Astrocyte (in vitro differentiated cells and primary cell): ENCODE data around the gene NADK. TPM values are rescaled to one million over a fixed set of nuclear protein-coding genes. Genes with fewer than 3 reads are reported as not detected.

ENCODE experiments used
- DNase-seq: peaks from one replicate; pipeline ENCODE4 v3.0.0-alpha.2; 2010; ENCODE audit warnings: low read depth
- FAIRE-seq: peaks from 2 replicates; lab custom pipeline; 2011; peaks lifted over from hg19 to GRCh38; lab: Jason Lieb, UNC
- H2AFZ ChIP-seq: 2 replicates; pipeline ENCODE4 v1.6.0; 2012; ENCODE audit warnings: low read depth, low read length, inconsistent platforms
- H3K27ac ChIP-seq: 2 replicates; pipeline ENCODE4 v1.5.1; 2011; ENCODE audit warnings: low read depth, low read length, inconsistent platforms
- H3K27me3 ChIP-seq: 2 replicates; pipeline ENCODE4 v1.6.0; 2011; ENCODE audit warnings: low read length, inconsistent platforms; ENCODE audit not compliant: insufficient read depth
- H3K36me3 ChIP-seq: 2 replicates; pipeline ENCODE4 v1.5.1; 2011; ENCODE audit warnings: low read length, inconsistent platforms; ENCODE audit not compliant: insufficient read depth
- H3K4me1 ChIP-seq: 2 replicates; pipeline ENCODE4 v1.5.1; 2011; ENCODE audit warnings: low read length, inconsistent platforms; ENCODE audit not compliant: insufficient read depth
- H3K4me2 ChIP-seq: 2 replicates; pipeline ENCODE4 v1.6.0; 2012; ENCODE audit warnings: low read length, inconsistent platforms
- H3K4me3 ChIP-seq: 2 replicates; pipeline ENCODE4 v1.5.1; 2011; ENCODE audit warnings: low read depth, mild to moderate bottlenecking, low read length, inconsistent platforms; ENCODE audit not compliant: insufficient read depth
- H3K79me2 ChIP-seq: 2 replicates; pipeline ENCODE4 v1.6.0; 2012; ENCODE audit warnings: mild to moderate bottlenecking, low read length, inconsistent platforms; ENCODE audit not compliant: insufficient read depth
- H3K9ac ChIP-seq: 2 replicates; pipeline ENCODE4 v1.6.0; 2012; ENCODE audit warnings: mild to moderate bottlenecking, low read length, inconsistent platforms
- H3K9me3 ChIP-seq: 2 replicates; pipeline ENCODE4 v1.5.1; 2012; ENCODE audit warnings: low read depth, mild to moderate bottlenecking, low read length, inconsistent platforms; ENCODE audit not compliant: insufficient read depth
- H4K20me1 ChIP-seq: 2 replicates; pipeline ENCODE4 v1.6.0; 2012; ENCODE audit warnings: low read length, inconsistent platforms; ENCODE audit not compliant: insufficient read depth
- H3K27ac Mint-ChIP-seq: one replicate; pipeline ENCODE4 v1.8.0; 2021; ENCODE audit warnings: mild to moderate bottlenecking, mixed read lengths; ENCODE audit not compliant: unreplicated experiment
- H3K27me3 Mint-ChIP-seq: one replicate; pipeline ENCODE4 v1.8.0; 2021; ENCODE audit warnings: low read depth, mixed read lengths; ENCODE audit not compliant: unreplicated experiment
- H3K36me3 Mint-ChIP-seq: one replicate; pipeline ENCODE4 v1.8.0; 2021; ENCODE audit warnings: low read depth, mixed read lengths; ENCODE audit not compliant: unreplicated experiment
- H3K4me1 Mint-ChIP-seq: one replicate; pipeline ENCODE4 v1.8.0; 2021; ENCODE audit warnings: low read depth, mixed read lengths; ENCODE audit not compliant: unreplicated experiment
- H3K4me3 Mint-ChIP-seq: one replicate; pipeline ENCODE4 v1.8.0; 2021; ENCODE audit warnings: mild to moderate bottlenecking, moderate library complexity, mixed read lengths; ENCODE audit not compliant: unreplicated experiment
- H3K9me3 Mint-ChIP-seq: one replicate; pipeline ENCODE4 v1.8.0; 2021; ENCODE audit warnings: mild to moderate bottlenecking, mixed read lengths; ENCODE audit not compliant: unreplicated experiment
- CTCF ChIP-seq: IDR thresholded peaks from 2 replicates; pipeline ENCODE4 v1.5.1; 2011; ENCODE audit warnings: low read depth, mild to moderate bottlenecking, inconsistent platforms, low read length, moderate library complexity; ENCODE audit not compliant: insufficient read depth
- EZH2 ChIP-seq: IDR thresholded peaks from 2 replicates; pipeline ENCODE4 v1.6.1; 2012; ENCODE audit warnings: mild to moderate bottlenecking, low read length, inconsistent platforms; ENCODE audit not compliant: insufficient read depth
- total RNA-seq: library from RNA; stranded (reverse); gene quantifications from 2 replicates; pipeline ENCODE4 v1.2.1, GENCODE V29; 2021

The NADK gene
- total RNA-seq, 1 donor from 2014 or later = 87.6 TPM

GRCh38 chr1:1819762-1820161, 41.5 kb upstream of the NADK start:
- Histone ChIP-seq H2AFZ (no peak overlapping the region), H3K9ac (no peak overlapping the region), H3K27me3 (no peaks in the 10 kb centered on the region), H3K36me3 (peaks cover 57% of the 10 kb centered on the region), H3K4me3 (no peak overlapping the region), H3K27ac (no peak overlapping the region), H4K20me1 (peaks cover 77% of the 10 kb centered on the region), H3K9me3 (no peaks in the 10 kb centered on the region), H3K79me2 (peaks cover 91% of the 10 kb centered on the region), H3K4me1 (no peaks in the 10 kb centered on the region), H3K4me2 (no peak overlapping the region)
- Mint-ChIP-seq H3K36me3 (peaks cover 21% of the 10 kb centered on the region), H3K4me3 (no peak overlapping the region), H3K27ac (no peak overlapping the region), H3K9me3 (no peaks in the 10 kb centered on the region), H3K4me1 (peaks cover 6% of the 10 kb centered on the region), H3K27me3 (no peaks in the 10 kb centered on the region)
- FAIRE-seq (no peak), DNase-seq (no peak)
- no peak for TF ChIP-seq EZH2
- TF ChIP-seq CTCF = no peak

- H3K36me3 Mint-ChIP-seq = peaks cover 23% of the 10 kb centered on the region
- Histone ChIP-seq H3K4me1 (no peaks in the 10 kb centered on the region), H3K79me2 (peaks cover 92% of the 10 kb centered on the region), H2AFZ (no peak overlapping the region), H3K9me3 (no peaks in the 10 kb centered on the region), H3K36me3 (peaks cover 52% of the 10 kb centered on the region), H3K27ac (no peak overlapping the region), H3K27me3 (no peaks in the 10 kb centered on the region), H3K4me3 (no peak overlapping the region), H4K20me1 (peaks cover 84% of the 10 kb centered on the region), H3K9ac (no peak overlapping the region), H3K4me2 (no peak overlapping the region)
- H3K4me3 Mint-ChIP-seq = no peak overlapping the region
- DNase-seq (no peak), FAIRE-seq (no peak)
- no peak overlapping the region for H3K27ac Mint-ChIP-seq
- no peak for TF ChIP-seq CTCF
- no peak for TF ChIP-seq EZH2
- H3K9me3 Mint-ChIP-seq = no peaks in the 10 kb centered on the region
- peaks cover 5% of the 10 kb centered on the region for H3K4me1 Mint-ChIP-seq
- no peaks in the 10 kb centered on the region for H3K27me3 Mint-ChIP-seq
Measured at GRCh38 chr1:1817221-1817620, 39.0 kb upstream of the NADK start.

GRCh38 chr1:1815606-1816281, 37.5 kb upstream of the NADK start:
- H3K4me1 Mint-ChIP-seq = peaks cover 5% of the 10 kb centered on the region
- no peak overlapping the region for H3K27ac ChIP-seq
- H4K20me1 ChIP-seq = peaks cover 76% of the 10 kb centered on the region
- no peak overlapping the region for H3K4me3 Mint-ChIP-seq
- H3K9ac ChIP-seq = no peak overlapping the region
- no peaks in the 10 kb centered on the region for H3K27me3 ChIP-seq
- H2AFZ ChIP-seq = no peak overlapping the region
- H3K9me3 Mint-ChIP-seq = no peaks in the 10 kb centered on the region
- no peak overlapping the region for H3K27ac Mint-ChIP-seq
- no peak overlapping the region for H3K4me2 ChIP-seq
- peaks cover 43% of the 10 kb centered on the region for H3K36me3 ChIP-seq
- DNase-seq (no peak), FAIRE-seq (no peak)
- H3K4me1 ChIP-seq = no peaks in the 10 kb centered on the region
- peaks cover 23% of the 10 kb centered on the region for H3K36me3 Mint-ChIP-seq
- H3K27me3 Mint-ChIP-seq = no peaks in the 10 kb centered on the region
- peaks cover 86% of the 10 kb centered on the region for H3K79me2 ChIP-seq
- H3K9me3 ChIP-seq = no peaks in the 10 kb centered on the region
- TF ChIP-seq EZH2 = no peak
- no peak for TF ChIP-seq CTCF
- no peak overlapping the region for H3K4me3 ChIP-seq
